Measurements from ENCODE around the gene CDH16. TPM values are rescaled to one million over a fixed set of nuclear protein-coding genes. Genes with fewer than 3 reads are reported as not detected.

CDH16 gene
- total and polyA plus RNA-seq, 12 donors: 0.15 to 0.59 (median 0.47) TPM; not detected in 7

- H3K27me3 ChIP-seq: no peaks in the 10 kb centered on the region
- 72 to 79% methylated on average over 2 of the region's 2 CpGs for WGBS, 2 donors
- intact Hi-C loops (cut with DNase I): loop anchor here in 1 of 10 donors (10.0 kb wide), 1 partner anchor 64 kb away; no protein-coding TSS in a partner anchor
- H3K4me1 ChIP-seq: peaks cover 0 to 10% (median 0%) of the 10 kb centered on the region in 9 donors
- no peak overlapping the region for H3K4me3 ChIP-seq
- H3K9me3 ChIP-seq: no peaks in the 10 kb centered on the region
- H3K27ac ChIP-seq: no peak overlapping the region
- no peak for ATAC-seq
- no peak for DNase-seq
- peaks cover 0 to 25% (median 4%) of the 10 kb centered on the region in 9 donors for H3K36me3 ChIP-seq
- no peak for TF ChIP-seq CTCF (IDR thresholded peaks at IDR 0.05)
These were observed 27.9 kb downstream of the CDH16 start for GRCh38 chr16:66890799-66891198.

- peaks cover 0 to 37% (median 13%) of the 10 kb centered on the region in 9 donors for H3K36me3 ChIP-seq
- H3K27ac ChIP-seq: no peak overlapping the region
- ATAC-seq (no peak), DNase-seq (no peak)
- TF ChIP-seq CTCF (IDR thresholded peaks at IDR 0.05): no peak
- H3K27me3 ChIP-seq: no peaks in the 10 kb centered on the region
- no peaks in the 10 kb centered on the region for H3K4me1 ChIP-seq
- H3K4me3 ChIP-seq: no peak overlapping the region
- intact Hi-C loops (cut with DNase I): loop anchor here in 1 of 10 donors (10.0 kb wide), 1 partner anchor 65 kb away; no protein-coding TSS in a partner anchor
- WGBS, 2 donors: 45 to 54% methylated on average over 4 of the region's 4 CpGs
- H3K9me3 ChIP-seq: no peaks in the 10 kb centered on the region
These were observed 29.1 kb downstream of the CDH16 start for GRCh38 chr16:66889622-66890021.

GRCh38 chr16:66888647-66889615 lies 29.8 kb downstream of the CDH16 start:
- ATAC-seq: no peak
- no peaks in the 10 kb centered on the region for H3K27me3 ChIP-seq
- DNase-seq: no peak
- no peak overlapping the region for H3K27ac ChIP-seq
- no peaks in the 10 kb centered on the region for H3K9me3 ChIP-seq
- TF ChIP-seq CTCF (IDR thresholded peaks at IDR 0.05): no peak
- 95% methylated on average over 6 of the region's 6 CpGs for WGBS, 2 donors
- intact Hi-C loops (cut with DNase I): no loop called here
- no peak overlapping the region for H3K4me3 ChIP-seq
- no peaks in the 10 kb centered on the region for H3K4me1 ChIP-seq
- peaks cover 0 to 44% (median 13%) of the 10 kb centered on the region in 9 donors for H3K36me3 ChIP-seq

- Histone ChIP-seq H3K4me1 (peaks cover 0 to under 1% (median 0%) of the 10 kb centered on the region in 9 donors), H3K36me3 (peaks cover 0 to 53% (median 13%) of the 10 kb centered on the region in 9 donors), H3K4me3 (no peak overlapping the region), H3K27me3 (no peaks in the 10 kb centered on the region), H3K9me3 (no peaks in the 10 kb centered on the region), H3K27ac (no peak overlapping the region)
- intact Hi-C loops (cut with DNase I): no loop called here
- DNase-seq (no peak), ATAC-seq (no peak)
- TF ChIP-seq CTCF (IDR thresholded peaks at IDR 0.05): no peak
- WGBS, 2 donors: 79 to 82% methylated on average over 3 of the region's 3 CpGs
These were observed 31.8 kb downstream of the CDH16 start for GRCh38 chr16:66886914-66887313.
